Fibroblast of pulmonary artery (primary cell): ENCODE results near the gene CCDC69.
"Not testable (repeated sequence)": the region's sequence is repeated elsewhere in the genome, so short reads cannot be mapped to it uniquely, and the experiment has no call there.

Experiments used
- DNase-seq: peaks from one replicate; pipeline ENCODE4 v3.0.0-alpha.2; 2010; ENCODE audit warnings: low read depth
- H3K4me3 ChIP-seq: replicated peaks from 2 replicates; pipeline ENCODE4 v1.5.1; 2011; ENCODE audit warnings: low read depth, mild to moderate bottlenecking, control low read depth, low read length, moderate library complexity
- CTCF ChIP-seq: IDR thresholded peaks from 2 replicates; pipeline ENCODE4 v1.5.1; 2011; ENCODE audit warnings: mild to moderate bottlenecking, control low read depth, low read length, inconsistent platforms; ENCODE audit errors: missing control alignments

The CCDC69 gene

GRCh38 chr5:151180291-151180690 lies 43.6 kb downstream of the CCDC69 start:
- no peak overlapping the region for H3K4me3 ChIP-seq
- no peak for TF ChIP-seq CTCF
- DNase-seq = no peak

- no peak overlapping the region for H3K4me3 ChIP-seq
- DNase-seq = no peak
- TF ChIP-seq CTCF = no peak
Measured at GRCh38 chr5:151179489-151179840, 44.4 kb downstream of the CCDC69 start.

- no peak for TF ChIP-seq CTCF
- DNase-seq = no peak
- H3K4me3 ChIP-seq = no peak overlapping the region
Measured at GRCh38 chr5:151178777-151179488, 45.0 kb downstream of the CCDC69 start.

GRCh38 chr5:151178372-151178771 lies 45.5 kb downstream of the CCDC69 start:
- DNase-seq = no peak
- TF ChIP-seq CTCF = no peak
- H3K4me3 ChIP-seq = no peak overlapping the region

- not testable (repeated sequence) for DNase-seq, H3K4me3 ChIP-seq
Measured at GRCh38 chr5:151176268-151176667, 47.6 kb downstream of the CCDC69 start.

GRCh38 chr5:151174612-151175101 lies 49.2 kb downstream of the CCDC69 start:
- no peak for DNase-seq
- TF ChIP-seq CTCF = no peak
- H3K4me3 ChIP-seq = no peak overlapping the region

- TF ChIP-seq CTCF = no peak
- H3K4me3 ChIP-seq = no peak overlapping the region
- DNase-seq = no peak
Measured at GRCh38 chr5:151173711-151174611, 49.9 kb downstream of the CCDC69 start.
